MM.1S (cell line): ENCODE results near the gene ELANE.
A peak's percentile ranks its signal among the peaks of the same experiment; 100 is the strongest.
"Not testable (repeated sequence)": the region's sequence is repeated elsewhere in the genome, so short reads cannot be mapped to it uniquely, and the experiment has no call there.

ENCODE experiments used
- DNase-seq: peaks from one replicate; pipeline ENCODE4 v3.0.0-alpha.2; 2015
- H2AFZ ChIP-seq: fragments of 300-600 bp; sonication (generic); 2 replicates; pipeline ENCODE4 v1.6.0; 2016; ENCODE audit warnings: antibody characterized with exemption, low read length
- H3F3A ChIP-seq: fragments of 300-600 bp; sonication (generic); 2 replicates; pipeline ENCODE4 v1.6.1; 2016; ENCODE audit warnings: mild to moderate bottlenecking, antibody characterized with exemption, low read length, moderate library complexity, mixed read lengths; ENCODE audit not compliant: insufficient read depth
- H3K27ac ChIP-seq: fragments of 300-600 bp; sonication (generic); 2 replicates; pipeline ENCODE4 v1.5.1; 2016; ENCODE audit warnings: mild to moderate bottlenecking, low read length
- H3K27me3 ChIP-seq: fragments of 300-600 bp; sonication (generic); replicated peaks from 2 replicates; pipeline ENCODE4 v1.6.0; 2016; ENCODE audit warnings: low read length; ENCODE audit not compliant: insufficient read depth
- H3K36me3 ChIP-seq: fragments of 300-600 bp; sonication (generic); replicated peaks from 2 replicates; pipeline ENCODE4 v1.6.1; 2016; ENCODE audit warnings: mild to moderate bottlenecking, low read length, mixed read lengths; ENCODE audit not compliant: insufficient read depth
- H3K4me1 ChIP-seq: fragments of 300-600 bp; sonication (generic); 2 replicates; pipeline ENCODE4 v1.6.1; 2016; ENCODE audit warnings: low read length, mixed read lengths
- H3K4me2 ChIP-seq: fragments of 300-600 bp; sonication (generic); 2 replicates; pipeline ENCODE4 v1.6.0; 2016; ENCODE audit warnings: low read depth, low read length
- H3K4me3 ChIP-seq: fragments of 300-600 bp; sonication (generic); 2 replicates; pipeline ENCODE4 v1.5.1; 2016; ENCODE audit warnings: low read length, mixed read lengths
- H3K79me2 ChIP-seq: fragments of 300-600 bp; sonication (generic); 2 replicates; pipeline ENCODE4 v1.6.1; 2016; ENCODE audit warnings: mixed run types, low read length, mixed read lengths
- H3K9ac ChIP-seq: fragments of 300-600 bp; sonication (generic); 2 replicates; pipeline ENCODE4 v1.6.1; 2016; ENCODE audit warnings: low read length, mixed read lengths
- H3K9me2 ChIP-seq: fragments of 300-600 bp; sonication (generic); replicated peaks from 2 replicates; pipeline ENCODE4 v1.6.1; 2016; ENCODE audit warnings: mild to moderate bottlenecking, low read length, mixed read lengths; ENCODE audit not compliant: insufficient read depth
- H3K9me3 ChIP-seq: fragments of 300-600 bp; sonication (generic); replicated peaks from 2 replicates; pipeline ENCODE4 v1.6.1; 2016; ENCODE audit warnings: mild to moderate bottlenecking, low read length, mixed read lengths; ENCODE audit not compliant: insufficient read depth
- H4K20me1 ChIP-seq: fragments of 300-600 bp; sonication (generic); 2 replicates; pipeline ENCODE4 v1.6.1; 2016; ENCODE audit warnings: mild to moderate bottlenecking, low read length, moderate library complexity, mixed read lengths; ENCODE audit not compliant: insufficient read depth
- EZH2 ChIP-seq: fragments of 300-600 bp; sonication (generic); optimal IDR thresholded peaks from 2 replicates; pipeline ENCODE3; 2017; ENCODE audit warnings: low read depth, mild to moderate bottlenecking, antibody characterized with exemption, low read length, mixed read lengths
- EZH2phosphoT487 ChIP-seq: fragments of 300-600 bp; sonication (generic); IDR thresholded peaks from 2 replicates; pipeline ENCODE4 v1.6.1; 2018; ENCODE audit warnings: antibody characterized with exemption, low read length
- TF ChIP-seq, protein P1 (sequence below): fragments of 300-600 bp; sonication (generic); IDR thresholded peaks from 2 replicates; pipeline ENCODE4 v1.5.1; 2016; ENCODE audit warnings: antibody characterized with exemption, low read length, mixed read lengths

ELANE gene

DNA sequence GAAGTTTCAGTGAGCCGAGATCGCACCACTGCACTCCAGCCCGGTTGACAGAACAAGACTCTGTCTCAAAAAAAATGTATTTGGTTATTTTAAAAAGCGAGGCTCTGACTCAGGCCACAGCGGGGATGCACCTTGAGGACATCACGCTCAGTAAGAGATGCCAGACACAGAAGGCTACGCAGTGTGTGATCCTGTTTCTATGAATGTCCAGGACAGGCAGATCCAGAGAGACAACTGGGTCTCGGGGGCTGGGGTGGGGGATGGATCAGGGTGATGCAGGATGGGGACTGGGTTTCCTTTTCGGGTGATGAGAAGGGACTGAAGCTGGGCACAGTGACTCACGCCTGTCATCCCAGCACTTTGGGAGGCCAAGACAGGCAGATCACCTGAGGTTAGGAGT, 35.5 kb downstream of the ELANE start:
- no peaks in the 10 kb centered on the region for H3F3A ChIP-seq
- peaks cover 30% of the 10 kb centered on the region for H3K79me2 ChIP-seq
- DNase-seq = no peak
- no peaks in the 10 kb centered on the region for H3K27me3 ChIP-seq
- H4K20me1 ChIP-seq = no peaks in the 10 kb centered on the region; the same call in 1 of the 2 replicates
- no peaks in the 10 kb centered on the region for H3K9me3 ChIP-seq
- H3K9me2 ChIP-seq = no peaks in the 10 kb centered on the region
- no peak overlapping the region for H3K9ac ChIP-seq
- H3K4me3 ChIP-seq = no peak overlapping the region
- no peak for TF ChIP-seq EZH2phosphoT487
- no peaks in the 10 kb centered on the region for H3K4me1 ChIP-seq
- H2AFZ ChIP-seq = no peak overlapping the region
- no peaks in the 10 kb centered on the region; the same call in 1 of the 2 replicates for H3K36me3 ChIP-seq
- no peak overlapping the region for H3K27ac ChIP-seq
- H3K4me2 ChIP-seq = no peak overlapping the region

DNA sequence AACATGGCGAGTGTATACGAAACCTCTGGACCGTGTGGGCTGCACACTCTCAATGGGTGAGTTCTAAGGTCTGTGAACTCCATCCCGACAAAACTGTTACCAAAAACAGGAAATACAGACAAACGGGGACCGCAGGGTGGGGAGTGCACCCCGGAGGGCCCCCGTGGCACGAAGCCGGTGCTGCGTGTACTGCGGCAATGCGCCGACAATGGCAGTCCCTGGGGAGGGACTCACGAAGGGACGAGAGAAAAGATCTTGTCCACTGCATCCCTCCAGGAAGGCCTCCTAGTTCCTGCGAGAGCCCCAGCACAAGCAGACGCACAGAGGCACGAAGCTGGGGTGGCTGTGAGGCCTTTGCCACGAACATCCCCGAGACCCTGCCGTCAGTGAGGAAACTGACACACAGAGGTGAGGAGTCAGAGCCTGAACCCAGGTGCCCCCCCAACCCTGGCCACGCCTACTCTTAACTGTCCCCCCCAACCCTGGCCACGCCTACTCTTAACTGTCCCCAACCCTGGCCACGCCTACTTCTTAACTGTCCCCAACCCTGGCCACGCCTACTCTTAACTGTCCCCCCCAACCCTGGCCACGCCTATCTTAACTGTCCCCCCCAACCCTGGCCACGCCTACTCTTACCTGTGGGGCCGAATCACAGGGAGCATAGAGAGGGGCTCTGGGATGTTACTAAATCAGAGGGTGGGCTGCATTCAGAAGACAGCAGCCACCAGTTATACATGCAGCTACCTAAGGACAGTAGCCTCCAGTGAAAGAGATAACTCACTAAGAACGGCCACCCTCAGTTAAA, 36.7 kb downstream of the ELANE start:
- Histone ChIP-seq H3K9ac (no peak overlapping the region), H4K20me1 (no peaks in the 10 kb centered on the region; the same call in 1 of the 2 replicates), H3K27ac (no peak overlapping the region), H3K4me2 (no peak overlapping the region), H2AFZ (no peak overlapping the region), H3K79me2 (peaks cover 31% of the 10 kb centered on the region), H3K27me3 (no peaks in the 10 kb centered on the region), H3K4me1 (no peaks in the 10 kb centered on the region), H3K9me2 (no peaks in the 10 kb centered on the region), H3K4me3 (no peak overlapping the region), H3F3A (no peaks in the 10 kb centered on the region), H3K36me3 (no peaks in the 10 kb centered on the region), H3K9me3 (no peaks in the 10 kb centered on the region)
- TF ChIP-seq EZH2 = no peak
- TF ChIP-seq EZH2phosphoT487 = no peak
- TF ChIP-seq, protein P1, sequence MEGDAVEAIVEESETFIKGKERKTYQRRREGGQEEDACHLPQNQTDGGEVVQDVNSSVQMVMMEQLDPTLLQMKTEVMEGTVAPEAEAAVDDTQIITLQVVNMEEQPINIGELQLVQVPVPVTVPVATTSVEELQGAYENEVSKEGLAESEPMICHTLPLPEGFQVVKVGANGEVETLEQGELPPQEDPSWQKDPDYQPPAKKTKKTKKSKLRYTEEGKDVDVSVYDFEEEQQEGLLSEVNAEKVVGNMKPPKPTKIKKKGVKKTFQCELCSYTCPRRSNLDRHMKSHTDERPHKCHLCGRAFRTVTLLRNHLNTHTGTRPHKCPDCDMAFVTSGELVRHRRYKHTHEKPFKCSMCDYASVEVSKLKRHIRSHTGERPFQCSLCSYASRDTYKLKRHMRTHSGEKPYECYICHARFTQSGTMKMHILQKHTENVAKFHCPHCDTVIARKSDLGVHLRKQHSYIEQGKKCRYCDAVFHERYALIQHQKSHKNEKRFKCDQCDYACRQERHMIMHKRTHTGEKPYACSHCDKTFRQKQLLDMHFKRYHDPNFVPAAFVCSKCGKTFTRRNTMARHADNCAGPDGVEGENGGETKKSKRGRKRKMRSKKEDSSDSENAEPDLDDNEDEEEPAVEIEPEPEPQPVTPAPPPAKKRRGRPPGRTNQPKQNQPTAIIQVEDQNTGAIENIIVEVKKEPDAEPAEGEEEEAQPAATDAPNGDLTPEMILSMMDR = no peak
- no peak for DNase-seq

DNA sequence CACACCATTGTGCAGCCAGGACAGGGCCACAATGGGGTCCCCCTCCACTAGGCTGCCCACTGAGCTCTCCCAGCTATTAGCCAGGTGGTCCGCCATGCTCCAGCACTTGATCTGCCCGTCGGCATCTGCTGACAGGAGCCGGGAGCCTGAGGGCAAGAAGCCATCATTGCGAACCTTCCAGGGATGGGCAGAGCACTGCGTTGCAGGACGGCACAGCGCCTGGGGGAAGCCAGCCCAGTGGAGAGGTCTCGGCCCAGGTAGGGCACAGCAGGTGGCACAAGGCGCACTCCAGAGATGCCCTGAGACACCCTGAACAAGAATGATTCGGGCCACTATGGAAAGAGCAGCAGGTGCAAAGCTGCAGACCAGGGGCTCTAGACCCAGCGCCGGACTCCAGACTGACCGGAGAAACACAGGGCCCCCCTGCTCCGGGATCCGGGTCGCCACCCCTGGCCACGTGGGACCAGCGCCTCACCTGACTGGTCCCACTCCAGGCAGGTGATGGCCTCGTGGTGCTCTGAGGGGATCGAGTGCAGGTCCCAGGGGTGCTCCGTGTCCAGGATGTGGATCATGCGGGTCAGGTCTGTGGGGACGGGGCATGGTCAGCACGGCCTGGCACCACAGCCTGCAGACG, 37.7 kb downstream of the ELANE start:
- Histone ChIP-seq H3K4me3 (no peak overlapping the region), H3K27me3 (no peaks in the 10 kb centered on the region), H3K4me1 (no peaks in the 10 kb centered on the region), H3K4me2 (no peak overlapping the region), H3K9me3 (no peaks in the 10 kb centered on the region), H3F3A (no peaks in the 10 kb centered on the region), H3K9me2 (no peaks in the 10 kb centered on the region), H2AFZ (no peak overlapping the region), H3K9ac (no peak overlapping the region), H3K79me2 (peaks cover 31% of the 10 kb centered on the region), H4K20me1 (no peaks in the 10 kb centered on the region; the same call in 1 of the 2 replicates), H3K27ac (no peak overlapping the region), H3K36me3 (no peaks in the 10 kb centered on the region)
- TF ChIP-seq EZH2phosphoT487 = no peak
- TF ChIP-seq, protein P1 = no peak
- TF ChIP-seq EZH2 = no peak
- DNase-seq = no peak

- no peaks in the 10 kb centered on the region for H3K27me3 ChIP-seq
- no peaks in the 10 kb centered on the region for H3K4me1 ChIP-seq
- no peaks in the 10 kb centered on the region for H3F3A ChIP-seq
- no peak overlapping the region for H3K4me3 ChIP-seq
- no peak overlapping the region for H3K9ac ChIP-seq
- H4K20me1 ChIP-seq = no peaks in the 10 kb centered on the region; the same call in 1 of the 2 replicates
- no peak for TF ChIP-seq EZH2
- H2AFZ ChIP-seq = no peak overlapping the region
- peaks cover 31% of the 10 kb centered on the region for H3K79me2 ChIP-seq
- DNase-seq = no peak
- no peak overlapping the region for H3K27ac ChIP-seq
- no peaks in the 10 kb centered on the region for H3K9me3 ChIP-seq
- no peak overlapping the region for H3K4me2 ChIP-seq
- H3K9me2 ChIP-seq = no peaks in the 10 kb centered on the region
- H3K36me3 ChIP-seq = no peaks in the 10 kb centered on the region
These were observed 38.7 kb downstream of the ELANE start for GRCh38 chr19:890831-891230.

DNA sequence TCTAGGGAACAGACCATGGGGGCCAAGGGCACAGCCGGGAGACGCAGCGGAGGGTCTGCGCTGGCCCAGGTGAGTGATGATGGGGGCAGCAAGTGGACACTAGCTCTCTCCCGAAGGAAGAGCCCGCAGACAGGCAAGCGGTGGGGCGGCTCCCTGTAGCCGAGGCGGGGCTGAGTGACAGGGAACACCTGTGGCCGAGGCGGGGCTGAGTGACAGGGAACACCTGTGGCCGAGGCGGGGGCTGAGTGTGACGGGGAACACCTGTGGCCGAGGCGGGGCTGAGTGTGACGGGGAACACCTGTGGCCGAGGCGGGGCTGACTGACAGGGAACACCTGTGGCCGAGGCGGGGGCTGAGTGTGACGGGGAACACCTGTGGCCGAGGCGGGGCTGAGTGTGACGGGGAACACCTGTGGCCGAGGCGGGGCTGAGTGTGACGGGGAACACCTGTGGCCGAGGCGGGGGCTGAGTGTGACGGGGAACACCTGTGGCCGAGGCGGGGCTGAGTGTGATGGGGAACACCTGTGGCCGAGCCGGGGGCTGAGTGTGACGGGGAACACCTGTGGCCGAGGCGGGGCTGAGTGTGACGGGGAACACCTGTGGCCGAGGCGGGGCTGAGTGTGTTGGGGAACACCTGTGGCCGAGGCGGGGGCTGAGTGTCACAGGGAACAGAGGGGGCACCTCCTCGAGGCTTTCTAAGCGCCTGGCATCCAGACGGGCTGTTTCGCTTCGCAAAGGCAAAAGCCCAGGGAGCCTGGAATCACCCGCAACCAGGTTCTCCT, 39.5 kb downstream of the ELANE start:
- not testable (repeated sequence) for H3K27ac ChIP-seq, H4K20me1 ChIP-seq, DNase-seq, H3K9me3 ChIP-seq, H2AFZ ChIP-seq, H3K4me1 ChIP-seq, H3F3A ChIP-seq, H3K36me3 ChIP-seq, H3K9me2 ChIP-seq, H3K27me3 ChIP-seq
- H3K4me3 ChIP-seq = peak overlapping the region; percentile 94
- peaks cover 31% of the 10 kb centered on the region for H3K79me2 ChIP-seq
- peak overlapping the region; percentile 74; the same call in 1 of the 2 replicates for H3K4me2 ChIP-seq
- H3K9ac ChIP-seq = peak overlapping the region; percentile 93; the same call in 1 of the 2 replicates
